Stimulated activated CD4-positive, alpha-beta T cell treated with anti-CD3 and anti-CD28 coated beads, Interleukin-15, amount 100 ng/mL, for 24 hours (primary cell): ENCODE measurements around the gene FHAD1.
A peak's percentile ranks its signal among the peaks of the same experiment; 100 is the strongest.
"Not testable (repeated sequence)": the region's sequence is repeated elsewhere in the genome, so short reads cannot be mapped to it uniquely, and the experiment has no call there.

Experiments
- DNase-seq: peaks from one replicate; pipeline ENCODE4 v3.0.0-alpha.2; 2020

Gene FHAD1

GRCh38 chr1:15350151-15350550, 103.1 kb downstream of the FHAD1 start:
- no peak for DNase-seq

GRCh38 chr1:15350551-15351200, 103.7 kb downstream of the FHAD1 start:
- no peak for DNase-seq

GRCh38 chr1:15351310-15351709, 104.3 kb downstream of the FHAD1 start:
- DNase-seq: no peak

GRCh38 chr1:15352128-15352957, 105.3 kb downstream of the FHAD1 start:
- peak; percentile 67 for DNase-seq

GRCh38 chr1:15353839-15354579, 107.0 kb downstream of the FHAD1 start:
- no peak for DNase-seq

- no peak for DNase-seq
These were observed 107.5 kb downstream of the FHAD1 start for GRCh38 chr1:15354580-15354965.

GRCh38 chr1:15355968-15356625, 109.1 kb downstream of the FHAD1 start:
- DNase-seq: no peak

GRCh38 chr1:15357612-15358207, 110.7 kb downstream of the FHAD1 start:
- no peak for DNase-seq

GRCh38 chr1:15358565-15359133, 111.6 kb downstream of the FHAD1 start:
- no peak for DNase-seq

GRCh38 chr1:15360700-15361099, 113.7 kb downstream of the FHAD1 start:
- DNase-seq: no peak

- no peak for DNase-seq
These were observed 115.2 kb downstream of the FHAD1 start for GRCh38 chr1:15362096-15362736.

GRCh38 chr1:15362737-15363128, 115.7 kb downstream of the FHAD1 start:
- no peak for DNase-seq

GRCh38 chr1:15364740-15365139, 117.7 kb downstream of the FHAD1 start:
- DNase-seq: no peak

- DNase-seq: no peak
These were observed 121.9 kb downstream of the FHAD1 start for GRCh38 chr1:15368888-15369287.

- DNase-seq: no peak
These were observed 123.2 kb downstream of the FHAD1 start for GRCh38 chr1:15370268-15370667.

- DNase-seq: no peak
These were observed 123.9 kb downstream of the FHAD1 start for GRCh38 chr1:15370781-15371520.

- no peak for DNase-seq
These were observed 124.9 kb downstream of the FHAD1 start for GRCh38 chr1:15371610-15372545.

- no peak for DNase-seq
These were observed 131.7 kb downstream of the FHAD1 start for GRCh38 chr1:15378729-15379128.

- DNase-seq: not testable (repeated sequence)
These were observed 132.1 kb downstream of the FHAD1 start for GRCh38 chr1:15379151-15379550.
